SKM-1 treated with dmso at 0.1 percent for 144 hours (cell line): Measurements from ENCODE around the gene ROBO4.

Experiments
- DNase-seq: peaks from one replicate; lab custom pipeline; 2025; ENCODE audit not compliant: unreplicated experiment; lab: John Stamatoyannopoulos, UW

ROBO4 gene

DNA sequence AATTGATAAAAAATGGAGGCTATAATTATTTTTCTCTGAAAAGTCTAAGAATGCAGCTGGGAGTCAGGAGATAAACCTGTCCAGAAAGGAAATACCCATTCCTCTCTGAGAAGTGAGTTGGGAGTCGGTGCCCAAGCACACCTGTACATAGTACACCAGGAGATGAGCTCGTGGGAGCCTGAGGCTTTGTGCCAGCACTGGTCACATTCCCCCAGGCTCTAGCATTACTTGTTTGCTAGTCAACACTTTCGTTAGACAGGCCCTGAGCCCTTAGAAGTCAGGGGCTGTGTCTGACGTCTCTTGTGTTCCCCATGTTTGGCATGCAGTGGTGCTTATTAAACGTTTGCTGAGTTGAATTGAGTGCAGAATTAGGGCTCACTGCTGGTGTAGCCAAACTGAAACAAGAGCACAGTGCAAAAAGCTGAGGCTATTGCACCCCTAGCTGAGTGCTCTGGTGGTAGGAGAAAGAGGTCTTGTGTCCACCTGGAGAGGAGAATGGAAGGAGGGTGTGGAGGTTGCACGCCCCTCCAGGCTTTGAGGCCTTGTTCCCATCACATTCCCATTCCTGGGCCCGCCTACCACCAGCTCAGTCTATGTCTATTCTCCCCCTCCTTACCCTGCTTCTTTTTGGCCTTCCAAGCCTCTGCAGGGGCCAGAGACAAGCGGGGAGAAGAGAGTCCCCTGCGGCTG, 6.8 kb downstream of the ROBO4 start:
- no peak for DNase-seq

DNA sequence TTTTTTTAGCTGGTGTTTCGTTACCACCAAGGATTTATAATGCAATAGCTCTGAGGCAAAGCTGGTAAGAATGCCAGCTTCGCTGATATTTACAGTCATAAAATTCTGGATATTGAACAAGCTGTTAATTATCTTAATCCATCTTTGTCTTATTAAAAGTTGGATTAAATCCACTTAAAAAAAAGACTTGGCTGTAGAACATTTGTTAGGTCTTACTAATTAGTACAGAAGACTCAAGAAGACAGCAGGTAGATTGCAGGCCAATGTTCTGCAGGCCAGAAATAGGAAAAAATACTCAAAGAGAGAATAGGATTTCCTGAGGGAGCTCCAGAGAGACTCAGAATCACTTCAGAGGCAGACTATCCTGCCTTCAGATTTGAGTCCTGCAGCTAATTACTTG, 7.5 kb downstream of the ROBO4 start:
- DNase-seq: no peak

DNA sequence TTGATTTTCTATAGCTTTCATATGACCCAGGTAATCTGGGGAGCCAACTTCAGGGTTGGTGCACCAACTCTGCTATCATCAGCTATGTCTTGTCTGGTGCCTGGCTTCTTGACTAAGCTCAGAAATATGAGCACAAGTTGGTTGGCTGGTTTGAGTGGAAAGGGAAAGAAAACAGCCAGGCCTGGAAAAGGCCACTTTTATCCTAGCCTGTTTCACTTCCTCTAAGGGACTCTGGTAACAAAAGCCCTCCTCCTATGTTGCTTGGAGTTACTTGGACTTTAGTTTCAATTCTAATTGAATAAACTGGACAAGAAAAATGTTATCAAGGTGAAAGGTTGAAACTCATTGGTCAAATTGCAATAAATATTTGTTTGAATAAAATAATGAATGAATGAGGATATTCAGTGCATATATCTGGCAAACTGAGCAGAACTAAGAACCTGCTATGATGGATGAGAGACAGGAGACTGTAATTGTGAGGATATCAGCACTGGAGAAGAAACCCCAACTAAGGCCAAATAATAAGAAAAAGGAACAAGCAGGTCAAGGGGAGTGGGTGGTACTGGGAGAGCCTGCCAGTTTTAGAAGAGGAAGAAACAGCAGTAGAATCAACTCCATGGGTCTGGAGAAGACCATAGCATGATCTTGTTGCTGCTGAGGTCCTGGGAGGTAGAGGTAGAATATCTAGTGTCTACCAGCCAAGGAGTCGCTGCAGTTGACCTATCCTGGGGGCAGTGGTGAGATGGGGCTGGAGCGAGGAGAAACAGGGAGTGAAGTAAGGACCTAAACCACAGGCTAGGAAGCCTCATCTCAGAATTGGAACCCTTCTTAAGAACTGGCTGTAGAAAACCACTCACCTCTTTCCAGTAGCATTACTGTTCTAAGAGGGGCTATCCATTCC, 8.2 kb downstream of the ROBO4 start:
- no peak for DNase-seq

DNA sequence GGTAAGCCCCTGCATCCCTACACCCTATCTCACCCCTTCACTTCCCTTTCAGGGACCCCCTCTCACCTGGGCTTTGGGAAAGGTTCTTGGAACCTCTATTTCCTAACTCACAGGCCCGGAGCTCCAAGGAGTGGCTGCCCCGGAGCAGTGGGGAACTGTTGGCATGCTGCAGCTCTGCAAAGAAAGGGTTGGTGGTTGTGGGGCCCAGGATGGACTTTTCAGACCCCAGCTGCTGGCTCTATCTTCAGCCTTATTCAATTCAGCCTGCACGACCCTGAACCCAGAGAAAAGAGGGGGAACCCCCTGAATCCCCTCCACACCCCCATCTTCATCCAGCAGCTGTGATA, 10.0 kb downstream of the ROBO4 start:
- DNase-seq: no peak

DNA sequence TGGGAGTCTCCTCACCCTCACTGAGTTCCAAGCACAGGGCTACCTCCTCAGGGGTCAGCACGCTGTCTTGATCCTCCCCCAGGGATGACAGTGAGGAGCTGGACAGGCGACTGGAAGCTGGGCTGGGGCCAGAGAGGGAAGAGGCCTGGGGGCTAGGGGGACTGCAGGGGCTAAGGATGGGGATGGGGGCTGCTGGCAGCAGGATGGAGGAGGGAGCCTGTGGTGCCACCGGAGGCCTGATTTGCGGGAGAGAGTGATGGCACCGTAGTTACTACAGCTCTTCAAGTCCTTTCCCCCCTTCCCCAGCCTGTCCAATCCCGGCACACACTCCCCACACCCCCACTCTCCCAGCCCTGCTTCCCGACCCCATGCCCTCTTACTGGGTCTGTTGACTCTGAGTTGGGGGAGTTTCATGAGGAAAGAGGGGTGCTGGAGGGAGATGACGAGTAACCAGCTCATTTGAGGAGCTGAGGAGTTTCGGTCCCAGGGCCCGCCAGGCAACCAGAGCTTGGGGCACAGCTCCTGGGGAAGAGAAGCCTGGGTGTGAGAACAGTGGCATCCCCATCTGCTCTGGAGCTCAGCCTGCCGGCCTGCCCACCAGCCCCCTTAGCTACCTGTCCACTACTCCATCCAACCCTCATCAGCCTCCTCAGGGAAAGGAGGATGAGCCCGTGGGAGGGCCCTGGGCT, 10.5 kb downstream of the ROBO4 start:
- no peak for DNase-seq

DNA sequence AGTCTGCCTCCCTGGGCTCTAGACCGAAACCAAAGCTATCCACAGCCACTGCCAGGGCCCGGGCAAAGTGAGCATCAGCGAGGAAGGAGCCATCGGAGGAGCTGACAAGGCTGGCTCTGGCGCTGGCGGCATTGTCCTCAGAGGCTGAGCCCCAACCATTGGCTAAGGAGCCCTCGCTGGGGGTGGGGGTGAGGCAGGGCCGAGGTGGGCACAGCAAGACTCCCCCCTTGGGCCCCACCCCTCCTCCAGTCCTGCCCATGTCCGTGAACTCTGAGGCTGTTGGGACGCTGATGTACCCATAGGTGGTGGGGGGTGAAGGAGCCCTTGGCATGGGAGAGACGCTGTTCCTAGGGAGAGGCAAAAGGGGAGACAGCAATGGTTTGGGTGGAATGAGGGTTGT, 11.2 kb downstream of the ROBO4 start:
- no peak for DNase-seq

DNA sequence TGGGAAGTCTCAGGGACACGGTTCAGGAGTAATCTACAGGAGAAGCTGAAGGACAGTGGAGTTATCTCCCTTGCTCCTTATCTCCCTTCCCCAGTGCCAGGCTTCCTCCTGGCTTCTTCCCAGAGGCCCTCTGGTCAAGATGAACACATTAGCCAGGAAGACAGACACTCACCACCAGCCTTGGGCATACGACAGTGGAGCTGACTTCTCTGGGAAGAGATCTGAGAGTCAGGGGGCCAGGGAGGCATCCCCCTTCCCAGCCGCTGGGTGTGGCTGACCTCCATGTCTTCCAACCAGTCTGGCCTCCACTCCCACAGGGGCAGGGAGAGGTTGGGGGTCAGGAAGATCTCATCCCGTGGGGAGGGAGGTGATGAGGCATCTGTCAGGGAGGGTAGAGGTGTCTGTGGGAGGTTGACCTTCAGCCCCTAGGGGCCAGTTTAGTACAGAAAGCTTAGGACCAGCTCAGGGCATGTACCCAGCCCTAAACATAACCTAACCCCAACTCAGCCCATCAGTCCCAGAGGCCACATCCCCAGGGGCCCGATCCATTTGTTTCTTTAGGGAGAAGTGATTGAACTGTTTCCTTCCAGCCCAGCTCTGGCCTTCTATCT, 12.7 kb downstream of the ROBO4 start:
- no peak for DNase-seq

DNA sequence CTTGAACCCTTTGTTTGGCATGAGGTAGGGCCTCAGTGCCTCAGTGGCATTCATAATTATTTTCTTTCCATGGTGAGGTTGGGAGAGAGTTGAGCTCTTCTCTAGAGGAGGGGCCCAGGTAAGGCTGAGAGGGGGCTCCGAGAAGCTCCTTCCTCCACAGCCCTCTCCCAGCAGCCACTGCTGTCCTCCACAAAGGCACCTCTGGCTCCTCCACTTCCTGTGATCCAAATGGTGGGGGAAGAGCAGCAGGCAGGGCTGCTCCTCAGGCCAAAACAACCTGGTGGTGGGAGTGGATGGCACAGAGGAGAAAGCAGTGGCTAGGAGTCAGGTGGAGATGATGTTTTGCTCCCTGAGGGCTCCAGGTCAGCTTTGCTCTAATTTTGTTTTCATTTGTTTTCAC, 13.3 kb downstream of the ROBO4 start:
- no peak for DNase-seq

DNA sequence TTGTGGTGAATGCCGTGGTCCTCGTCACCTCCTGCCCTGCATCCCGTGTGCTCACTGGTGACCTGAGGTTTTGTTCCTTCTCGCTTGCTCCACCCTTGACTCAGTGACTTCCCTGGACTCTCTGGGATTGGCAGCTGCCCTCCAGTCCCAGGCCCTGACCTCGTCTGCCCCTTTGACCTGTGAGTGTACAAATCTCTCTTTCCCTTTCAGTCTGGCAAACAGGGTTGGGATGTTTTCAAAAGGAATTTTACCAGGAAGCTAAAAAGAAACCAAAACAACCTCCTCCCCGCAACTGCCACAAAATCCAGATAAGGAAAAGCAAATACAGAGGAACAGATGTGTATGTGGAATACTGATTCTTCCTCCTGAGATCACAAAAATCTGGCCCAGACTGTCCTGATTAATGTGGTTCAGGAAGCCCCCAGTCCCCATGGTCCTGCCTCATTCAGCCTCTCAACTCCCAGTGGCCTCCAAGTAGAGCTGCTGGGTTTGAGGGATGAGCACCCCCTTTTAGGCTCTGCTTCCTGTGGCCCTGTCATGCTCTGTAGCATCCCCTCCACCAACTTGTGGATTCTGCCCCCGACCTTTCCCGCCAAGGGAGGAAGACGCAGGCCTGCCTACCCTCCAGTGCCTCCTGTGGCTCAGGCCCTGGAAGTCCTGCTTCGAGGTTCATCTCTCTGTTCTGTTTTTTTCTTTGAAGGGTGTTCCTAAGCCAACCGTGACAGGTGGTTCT, 15.2 kb downstream of the ROBO4 start:
- no peak for DNase-seq

DNA sequence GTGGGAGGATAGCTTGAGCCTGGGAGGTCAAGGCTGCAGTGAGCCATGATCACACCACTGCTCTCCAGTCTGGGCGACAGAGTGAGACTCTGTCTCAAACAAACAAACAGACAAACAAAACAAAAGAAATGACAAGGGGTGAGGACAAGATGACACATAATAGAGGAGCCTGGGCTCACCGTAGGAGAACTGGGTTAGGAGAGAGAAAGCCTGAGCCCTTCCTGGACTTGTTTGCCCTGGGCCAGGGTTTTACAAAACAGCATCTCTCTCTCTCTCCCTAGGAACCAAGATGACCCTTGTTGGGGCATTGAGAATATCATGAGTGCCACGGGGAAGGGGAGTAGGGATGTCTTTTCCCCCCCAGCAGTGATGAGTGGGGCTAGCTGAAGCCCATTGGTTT, 16.7 kb downstream of the ROBO4 start:
- no peak for DNase-seq

DNA sequence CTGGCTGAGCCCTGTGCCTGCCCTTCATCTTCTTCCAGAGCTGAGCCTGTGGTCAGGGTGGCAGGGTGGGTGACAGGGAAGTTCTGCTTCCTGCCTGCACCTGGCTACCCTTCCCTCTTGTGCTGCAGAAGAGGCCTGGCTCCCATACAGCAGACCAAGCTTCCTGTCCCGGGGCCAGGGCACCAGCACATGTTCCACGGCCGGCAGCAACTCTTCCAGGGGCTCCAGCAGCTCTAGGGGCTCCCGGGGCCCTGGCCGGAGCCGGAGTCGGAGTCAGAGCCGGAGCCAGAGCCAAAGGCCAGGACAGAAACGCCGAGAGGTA, 17.4 kb downstream of the ROBO4 start:
- DNase-seq: no peak

DNA sequence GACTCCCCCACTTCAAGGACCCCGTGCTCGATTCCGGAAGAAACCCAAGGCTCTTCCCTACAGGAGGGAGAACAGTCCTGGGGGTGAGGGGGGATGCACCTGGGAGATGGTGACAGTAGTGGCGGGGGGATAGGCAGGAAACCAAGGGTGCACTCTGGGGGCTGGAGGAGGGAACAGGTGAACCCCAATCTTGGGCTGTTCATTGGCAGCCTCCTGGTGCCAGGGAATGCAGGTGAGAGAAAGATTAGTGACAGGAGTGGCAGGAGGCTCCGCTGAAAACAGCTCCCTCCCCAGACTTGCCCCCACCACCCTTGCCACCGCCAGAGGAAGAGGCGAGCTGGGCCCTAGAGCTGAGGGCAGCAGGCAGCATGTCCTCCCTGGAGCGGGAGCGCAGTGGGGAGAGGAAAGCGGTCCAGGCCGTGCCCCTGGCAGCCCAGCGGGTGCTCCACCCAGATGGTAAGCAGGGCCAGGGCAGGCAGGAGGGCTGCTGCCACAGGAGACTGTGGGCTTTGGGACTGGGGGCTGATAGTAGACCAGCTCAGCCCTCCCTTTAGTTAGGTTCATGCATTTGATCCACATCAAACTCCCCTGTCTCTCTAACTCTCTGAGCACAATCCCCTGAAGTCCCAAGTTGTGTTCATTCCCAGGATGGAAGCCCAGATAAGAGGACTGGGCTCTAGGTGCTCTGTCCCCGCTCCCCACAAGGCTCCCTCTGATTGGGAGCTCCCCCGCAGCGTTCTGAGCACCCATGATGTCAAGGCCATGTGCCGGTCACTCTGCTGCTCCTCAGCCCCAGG, 18.0 kb downstream of the ROBO4 start:
- DNase-seq: no peak

DNA sequence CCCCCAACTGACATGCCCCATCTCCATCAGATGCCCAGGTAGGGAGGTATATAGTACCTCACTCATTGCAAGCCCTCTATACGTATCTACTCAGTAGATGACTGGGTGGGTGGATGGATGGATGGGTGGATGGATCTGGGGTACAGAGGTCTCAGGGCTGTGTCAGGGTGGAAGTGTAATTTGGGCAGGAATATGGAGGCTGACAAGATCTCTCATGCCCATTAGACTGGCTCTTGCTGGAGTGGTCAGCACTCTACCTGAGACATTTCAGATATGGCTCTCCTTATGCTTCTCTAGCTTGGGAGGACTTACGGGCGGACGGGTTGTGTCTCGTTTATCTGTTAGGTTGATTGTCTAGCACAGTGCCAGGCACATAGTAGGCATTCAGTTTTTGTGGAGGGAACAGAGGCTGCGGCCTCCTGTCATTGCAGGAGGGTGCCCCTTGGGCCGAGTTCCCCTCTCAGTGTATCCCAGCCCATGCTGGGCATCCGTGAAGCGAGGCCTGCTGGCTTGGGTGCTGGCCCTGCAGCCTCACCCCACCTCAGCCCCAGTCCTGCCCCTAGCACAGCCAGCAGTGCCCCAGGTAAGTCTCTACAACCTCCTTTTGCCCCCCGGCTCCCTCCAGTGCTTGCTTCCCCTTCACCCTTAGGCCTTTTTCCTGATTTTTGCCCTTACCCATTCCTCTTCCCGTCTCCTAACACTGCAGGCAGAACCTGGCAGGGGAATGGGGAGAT, 18.7 kb downstream of the ROBO4 start:
- DNase-seq: no peak

DNA sequence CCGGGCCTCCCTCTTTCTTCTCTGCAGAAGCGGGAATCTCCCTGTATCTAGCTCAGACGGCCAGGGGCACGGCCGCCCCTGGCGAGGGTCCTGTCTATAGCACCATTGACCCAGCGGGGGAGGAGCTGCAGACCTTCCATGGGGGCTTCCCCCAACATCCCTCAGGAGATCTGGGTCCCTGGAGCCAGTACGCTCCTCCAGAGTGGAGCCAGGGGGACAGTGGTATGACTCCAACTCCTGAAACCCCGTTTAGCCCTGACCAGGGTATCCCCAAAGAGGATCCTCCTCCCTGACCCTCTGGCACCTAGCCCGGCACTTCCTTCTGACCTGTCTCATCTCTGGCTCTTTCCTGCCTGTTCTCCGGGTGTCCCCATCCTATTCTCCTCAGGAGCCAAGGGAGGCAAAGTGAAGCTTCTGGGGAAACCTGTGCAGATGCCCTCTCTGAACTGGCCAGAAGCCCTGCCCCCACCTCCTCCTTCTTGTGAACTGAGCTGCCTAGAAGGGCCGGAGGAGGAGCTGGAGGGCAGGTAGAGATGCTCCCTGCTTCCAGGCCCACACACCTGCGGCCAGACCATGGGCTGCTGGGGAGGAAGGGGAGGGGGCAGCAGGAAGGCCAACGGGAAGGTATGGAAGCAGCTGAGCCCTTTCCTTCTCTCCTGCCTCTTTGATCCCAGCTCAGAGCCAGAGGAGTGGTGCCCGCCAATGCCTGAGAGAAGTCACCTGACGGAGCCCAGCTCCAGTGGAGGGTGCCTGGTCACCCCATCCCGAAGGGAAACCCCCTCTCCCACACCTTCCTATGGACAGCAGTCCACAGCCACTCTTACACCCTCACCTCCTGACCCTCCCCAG, 19.5 kb downstream of the ROBO4 start:
- DNase-seq: no peak

DNA sequence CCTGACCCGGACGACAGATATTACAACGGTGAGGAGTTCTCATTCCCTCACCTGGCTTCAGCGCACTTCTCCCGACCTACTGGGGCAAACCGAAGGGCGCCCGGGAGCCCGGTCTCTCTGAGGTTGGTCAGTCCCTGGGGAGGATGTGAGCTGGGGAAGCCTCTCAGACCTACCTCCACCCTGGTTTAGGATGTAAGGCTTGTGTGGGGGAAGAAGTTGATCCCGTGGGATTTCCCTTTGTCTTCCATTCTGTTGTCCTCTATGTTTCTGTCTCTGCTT, 20.1 kb downstream of the ROBO4 start:
- DNase-seq: no peak

DNA sequence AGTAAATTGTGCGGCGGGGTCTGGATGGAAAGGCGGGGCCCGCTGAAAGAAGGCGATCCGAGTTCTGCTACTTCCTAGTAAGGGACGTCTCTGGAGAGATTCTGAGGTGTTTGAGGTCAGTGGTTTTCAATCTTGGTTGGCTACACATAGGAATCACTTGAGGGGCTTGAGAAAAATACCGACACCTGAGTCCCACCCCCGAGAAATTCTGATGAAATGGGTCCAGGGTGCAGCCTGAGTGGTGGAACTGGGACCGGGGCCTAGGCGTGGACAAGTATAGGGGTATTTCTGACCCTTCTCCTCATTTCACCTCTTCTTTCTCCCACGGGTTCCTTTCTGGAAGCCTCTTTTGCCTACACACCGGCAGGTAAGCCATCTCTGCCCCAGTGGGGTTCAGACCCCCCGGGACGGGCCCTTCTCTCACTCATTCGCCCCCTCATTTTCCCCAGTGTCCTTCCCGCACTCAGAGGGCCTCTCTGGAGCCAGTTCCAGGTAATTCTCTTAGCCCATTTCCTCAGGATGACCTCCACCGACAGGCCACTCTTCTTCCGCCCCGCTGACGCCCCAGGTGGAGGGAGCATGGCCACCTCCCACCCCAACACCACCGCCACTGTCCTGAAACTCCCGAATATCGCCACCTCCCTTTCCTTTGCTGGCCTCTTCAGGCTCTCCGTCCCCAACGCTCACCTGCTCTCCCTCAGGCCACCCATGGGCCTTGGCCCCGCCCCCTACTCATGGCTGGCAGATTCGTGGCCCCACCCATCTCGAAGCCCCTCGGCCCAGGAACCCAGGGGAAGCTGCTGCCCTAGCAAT, 20.6 kb downstream of the ROBO4 start:
- no peak for DNase-seq

DNA sequence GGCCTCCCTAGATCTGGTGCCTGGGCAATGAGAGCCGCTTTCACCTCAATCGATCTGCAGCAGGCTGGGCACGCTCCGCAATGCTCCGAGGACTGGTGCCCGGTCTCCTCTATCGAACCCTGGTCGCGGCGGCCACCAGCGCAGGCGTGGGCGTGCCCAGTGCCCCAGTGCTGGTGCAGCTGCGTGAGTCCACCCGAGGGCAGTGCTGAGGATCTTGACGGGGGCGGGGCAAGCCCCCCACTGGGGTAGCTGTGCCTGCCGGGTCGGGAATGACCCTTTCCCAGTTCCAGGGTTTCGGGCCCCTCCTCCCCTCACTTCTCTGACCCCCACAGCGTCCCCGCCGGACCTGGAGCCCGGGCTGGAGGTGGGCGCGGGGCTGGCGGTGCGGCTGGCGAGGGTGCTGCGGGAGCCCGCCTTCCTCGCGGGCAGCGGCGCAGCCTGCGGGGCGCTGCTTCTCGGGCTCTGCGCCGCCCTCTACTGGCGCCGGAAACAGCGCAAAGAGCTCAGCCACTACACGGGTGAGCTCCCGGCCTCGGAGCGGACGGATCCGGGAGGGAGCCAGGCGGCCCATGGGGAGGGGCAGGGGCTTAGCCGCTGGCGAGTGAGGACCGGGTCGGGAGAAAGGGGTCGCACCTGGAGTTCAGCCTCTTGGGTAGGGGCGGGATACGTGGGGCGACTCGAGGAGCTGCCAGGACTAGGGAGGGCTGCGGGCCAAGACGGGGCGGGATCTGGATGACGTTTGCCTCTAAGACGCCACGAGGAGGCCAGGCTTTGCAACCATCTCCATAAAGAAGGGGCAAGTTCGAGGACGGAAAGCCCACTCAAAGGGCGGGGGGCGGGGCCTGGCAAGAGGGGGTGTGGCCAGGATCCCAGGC, 21.5 kb downstream of the ROBO4 start:
- peak; percentile 64 for DNase-seq
